CD4-positive, alpha-beta T cell treated with Interleukin-6 for 4 hours (primary cell): ENCODE results near the gene SDK2.

Experiments used
- DNase-seq: peaks from one replicate; pipeline ENCODE4 v3.0.0-alpha.2; 2020; ENCODE audit warnings: mixed read lengths

Gene SDK2

DNA sequence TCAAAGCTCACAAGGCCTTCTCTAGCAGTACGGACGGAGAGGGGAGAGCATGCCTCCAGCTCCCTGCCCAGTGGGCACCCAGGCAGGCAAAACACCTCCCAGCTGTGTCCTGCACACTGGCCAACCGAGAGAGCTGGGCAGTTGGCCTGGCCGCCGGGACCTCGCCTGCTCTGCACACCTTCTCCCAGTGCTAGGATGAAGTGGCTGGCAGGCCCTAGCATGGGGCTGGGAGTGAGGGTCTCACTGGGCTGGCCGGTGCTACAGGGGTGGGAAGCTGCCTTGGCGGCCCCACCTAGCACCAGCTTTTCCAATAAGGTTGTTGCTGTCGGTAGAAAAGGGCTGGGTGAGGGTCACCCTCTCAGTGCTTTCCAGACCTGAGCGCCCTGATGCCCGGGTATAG is 60.2 kb downstream of the SDK2 start:
- DNase-seq, result no peak

DNA sequence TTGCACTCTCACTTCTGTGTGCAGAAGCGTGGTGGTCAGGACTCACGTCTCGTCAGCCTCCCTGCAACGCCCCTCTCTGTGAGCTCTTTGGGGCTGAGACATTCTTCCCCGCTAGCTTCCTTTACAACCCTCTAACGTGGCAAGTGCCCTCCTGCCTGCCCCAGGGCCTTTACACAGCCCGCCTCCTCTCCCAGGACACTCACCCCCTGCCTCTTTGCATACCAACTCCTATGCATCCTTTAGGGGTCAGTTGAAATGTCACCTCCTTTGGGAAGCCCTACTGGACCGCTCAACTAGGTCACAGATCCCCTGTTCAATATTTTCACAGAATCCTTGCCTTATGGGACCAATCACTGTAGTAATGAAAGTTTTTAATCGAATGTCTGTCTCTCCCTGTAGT is 61.4 kb downstream of the SDK2 start:
- DNase-seq, result no peak

- no peak for DNase-seq
Observed at GRCh38 chr17:73582359-73582758, 61.9 kb downstream of the SDK2 start.

DNA sequence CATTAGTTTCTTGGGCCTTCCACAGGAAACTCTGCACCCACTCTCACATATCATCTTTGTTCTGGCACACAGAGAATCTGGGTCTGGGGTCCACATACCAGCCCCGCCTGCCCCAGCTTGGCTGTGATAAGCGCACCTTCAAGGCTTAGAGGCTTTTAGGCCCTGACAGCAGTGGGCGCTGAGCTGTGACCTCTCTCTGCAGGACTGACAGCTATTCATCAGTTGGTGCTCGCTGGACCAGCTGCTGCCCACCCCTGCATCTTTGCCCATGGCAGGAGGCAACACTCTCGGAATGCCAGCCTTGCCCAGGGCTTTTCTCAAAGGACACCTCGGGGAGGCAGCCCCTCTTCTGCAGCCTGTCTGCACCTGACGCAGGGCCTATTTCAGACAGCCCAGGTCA is 62.9 kb downstream of the SDK2 start:
- no peak for DNase-seq

- no peak for DNase-seq
Observed at GRCh38 chr17:73580073-73580710, 64.1 kb downstream of the SDK2 start.

DNA sequence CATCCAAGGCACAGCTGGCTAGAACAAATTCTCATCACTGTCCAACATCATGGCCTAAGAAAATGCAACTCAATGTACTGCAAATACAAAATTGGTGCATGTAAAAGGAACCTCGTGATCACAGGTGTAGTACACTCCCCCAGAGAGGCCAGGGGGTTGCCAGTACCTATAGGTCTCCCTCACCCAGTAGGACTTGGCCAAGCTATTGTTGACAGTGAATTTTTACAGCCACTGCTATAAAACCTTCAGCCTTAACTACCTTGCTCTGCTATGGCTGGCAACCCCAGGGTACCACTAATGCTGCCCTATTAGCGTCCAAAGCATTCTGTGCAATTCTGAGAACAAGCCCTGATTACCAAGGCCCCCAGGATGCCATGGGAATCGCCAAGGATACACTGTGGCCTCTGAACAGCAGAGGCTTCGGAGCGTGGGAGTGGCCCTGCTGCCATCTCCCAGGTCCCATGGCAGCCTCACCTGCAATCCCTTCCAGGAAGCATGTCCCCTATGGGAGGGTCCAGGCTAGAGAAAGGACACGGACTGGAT is 67.6 kb downstream of the SDK2 start:
- DNase-seq, result no peak

DNA sequence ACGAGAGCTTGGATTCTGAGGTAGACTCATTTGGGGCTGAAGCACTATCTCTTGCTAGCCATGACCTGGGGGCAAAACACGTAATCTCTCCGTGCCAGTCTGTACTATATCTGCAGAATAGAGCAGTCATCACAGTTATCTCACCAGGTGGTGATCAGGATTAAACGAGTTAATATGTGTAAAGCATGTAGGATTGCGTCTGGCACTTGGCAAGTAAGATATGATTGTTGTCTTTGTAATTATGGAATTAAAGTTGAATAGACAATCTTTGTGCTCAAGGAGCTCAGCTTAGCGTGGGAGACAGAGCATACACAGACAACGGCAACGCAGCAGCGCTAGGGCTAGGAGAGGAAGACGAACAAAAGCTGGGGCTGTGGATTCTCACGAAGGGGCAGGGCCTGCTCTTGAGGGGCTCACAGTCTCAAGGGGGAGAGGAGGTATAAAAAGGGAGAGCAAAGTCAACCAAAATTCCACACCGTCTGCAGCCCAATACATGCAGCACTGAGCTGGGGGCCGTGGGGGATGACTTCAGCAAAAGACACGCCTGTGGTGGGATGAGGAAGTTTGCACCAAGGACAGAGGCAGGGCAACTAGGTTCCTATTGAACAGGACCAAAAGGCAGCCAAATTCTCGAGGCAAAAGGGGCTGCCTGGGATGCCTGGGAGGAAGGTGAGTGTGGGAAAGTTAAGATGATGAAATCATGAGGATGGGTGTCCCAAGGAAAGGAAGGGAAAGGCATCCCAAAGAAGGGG is 68.6 kb downstream of the SDK2 start:
- no peak for DNase-seq

DNA sequence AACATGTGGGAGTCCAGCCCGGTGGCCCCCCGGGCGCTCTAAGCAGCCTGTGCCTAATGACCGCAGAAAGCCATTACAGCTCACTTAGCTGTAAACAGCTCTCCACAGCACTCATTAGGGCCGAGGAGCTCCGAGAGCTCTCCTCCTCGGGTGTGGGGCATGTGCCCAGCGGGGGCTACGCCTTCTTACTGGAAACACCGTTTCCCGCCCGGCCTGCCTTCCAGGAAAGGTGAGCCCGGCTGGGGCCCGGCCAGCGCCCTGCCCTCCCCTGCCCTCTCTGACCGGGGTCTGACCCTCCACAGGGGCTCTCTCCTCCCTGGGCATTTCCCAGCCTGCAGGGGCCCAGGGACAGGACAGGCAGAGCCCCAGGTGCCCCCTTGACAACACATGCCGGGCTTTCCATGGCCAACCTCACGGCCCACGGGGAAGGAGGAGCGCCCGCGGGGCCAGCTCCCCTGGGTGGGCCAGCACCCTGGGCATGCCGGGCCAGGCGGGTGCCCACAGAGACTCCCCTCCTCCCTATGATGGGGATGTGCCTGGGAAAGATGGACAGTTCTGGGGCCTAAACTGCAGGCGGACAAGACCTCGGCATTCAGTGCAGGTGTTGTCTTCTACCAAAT is 72.6 kb downstream of the SDK2 start:
- DNase-seq, result no peak

- no peak for DNase-seq
Observed at GRCh38 chr17:73569762-73570319, 74.4 kb downstream of the SDK2 start.

- no peak for DNase-seq
Observed at GRCh38 chr17:73568934-73569333, 75.3 kb downstream of the SDK2 start.

GRCh38 chr17:73566905-73567782 is 77.1 kb downstream of the SDK2 start:
- peak; percentile 46 for DNase-seq

- DNase-seq, result no peak
Observed at GRCh38 chr17:73564843-73565242, 79.4 kb downstream of the SDK2 start.

DNA sequence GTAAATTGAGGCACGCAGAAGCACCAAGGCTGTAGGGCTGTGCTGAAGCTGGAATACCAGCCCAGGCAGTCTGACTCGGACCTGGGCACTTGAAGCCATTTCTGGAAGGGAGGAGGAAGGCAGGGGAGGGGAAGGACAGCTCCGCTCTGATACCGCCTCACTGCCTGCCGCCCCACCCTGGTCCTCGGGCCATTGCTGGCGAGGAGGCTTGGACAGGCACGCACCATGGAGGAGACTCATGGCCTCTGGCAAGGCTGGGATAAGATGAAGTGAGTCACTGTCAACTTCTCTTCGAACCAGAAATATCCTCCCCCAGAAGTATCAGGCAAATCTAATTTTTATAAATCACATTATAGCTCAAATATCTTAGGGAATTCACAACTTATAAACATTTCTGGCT is 81.3 kb downstream of the SDK2 start:
- no peak for DNase-seq

DNA sequence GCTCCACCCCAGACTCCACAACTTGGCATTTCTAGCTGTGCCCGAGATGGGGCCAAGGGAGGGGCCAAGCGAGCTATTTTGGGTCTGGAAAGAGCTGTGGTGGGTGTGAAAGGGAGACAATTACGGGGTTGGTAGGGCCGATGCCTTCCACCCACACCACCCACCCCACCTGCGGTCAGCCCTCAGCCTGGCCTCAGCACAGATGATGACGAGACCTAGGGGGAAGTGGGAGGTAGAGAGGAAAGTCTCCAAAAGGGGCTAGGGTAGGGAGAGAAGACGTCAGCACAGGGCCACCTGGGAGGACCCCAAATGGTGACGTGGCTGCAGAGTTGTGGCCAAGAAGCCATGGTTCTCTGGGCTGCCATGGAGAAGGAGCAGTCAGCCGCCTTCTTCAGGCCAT is 83.1 kb downstream of the SDK2 start:
- DNase-seq, result no peak

DNA sequence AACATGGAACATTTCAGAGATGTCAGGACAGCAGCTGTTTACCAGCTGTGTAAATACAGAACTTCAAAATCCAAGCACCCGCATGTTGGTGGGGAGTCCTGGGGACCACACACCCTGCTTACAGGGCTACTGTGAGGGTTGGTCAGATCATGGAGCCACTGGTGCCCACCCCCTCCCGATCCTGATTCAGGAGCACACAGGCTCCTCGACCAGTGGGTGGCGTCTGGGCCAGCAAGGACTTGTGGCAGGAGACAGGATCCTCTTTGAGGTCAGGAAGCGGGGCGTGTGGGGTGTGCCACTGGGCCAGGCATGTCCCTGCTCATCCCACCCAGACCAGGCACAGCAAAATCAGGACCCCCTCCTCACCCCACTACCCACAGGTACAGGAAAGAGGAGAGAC is 83.6 kb downstream of the SDK2 start:
- DNase-seq, result no peak

DNA sequence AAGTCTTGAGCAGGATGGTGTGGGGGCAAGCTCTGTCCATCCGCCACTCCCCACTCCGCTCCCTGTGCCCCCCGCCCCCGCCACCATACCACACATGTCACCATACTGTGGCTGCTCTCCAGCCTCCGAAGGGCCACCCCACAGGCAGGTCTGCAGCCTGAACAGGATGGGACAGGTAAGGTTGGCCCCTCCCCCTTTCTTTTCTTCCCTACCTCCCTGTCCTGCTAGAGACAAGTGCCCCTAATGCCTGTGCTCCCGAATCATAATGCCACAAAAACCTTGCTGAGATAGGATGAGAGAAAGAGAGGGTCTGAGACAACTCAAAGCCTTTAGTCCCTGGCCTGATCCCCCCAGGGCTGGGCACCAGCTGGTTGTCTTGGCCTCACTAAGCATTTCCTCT is 84.7 kb downstream of the SDK2 start:
- no peak for DNase-seq

DNA sequence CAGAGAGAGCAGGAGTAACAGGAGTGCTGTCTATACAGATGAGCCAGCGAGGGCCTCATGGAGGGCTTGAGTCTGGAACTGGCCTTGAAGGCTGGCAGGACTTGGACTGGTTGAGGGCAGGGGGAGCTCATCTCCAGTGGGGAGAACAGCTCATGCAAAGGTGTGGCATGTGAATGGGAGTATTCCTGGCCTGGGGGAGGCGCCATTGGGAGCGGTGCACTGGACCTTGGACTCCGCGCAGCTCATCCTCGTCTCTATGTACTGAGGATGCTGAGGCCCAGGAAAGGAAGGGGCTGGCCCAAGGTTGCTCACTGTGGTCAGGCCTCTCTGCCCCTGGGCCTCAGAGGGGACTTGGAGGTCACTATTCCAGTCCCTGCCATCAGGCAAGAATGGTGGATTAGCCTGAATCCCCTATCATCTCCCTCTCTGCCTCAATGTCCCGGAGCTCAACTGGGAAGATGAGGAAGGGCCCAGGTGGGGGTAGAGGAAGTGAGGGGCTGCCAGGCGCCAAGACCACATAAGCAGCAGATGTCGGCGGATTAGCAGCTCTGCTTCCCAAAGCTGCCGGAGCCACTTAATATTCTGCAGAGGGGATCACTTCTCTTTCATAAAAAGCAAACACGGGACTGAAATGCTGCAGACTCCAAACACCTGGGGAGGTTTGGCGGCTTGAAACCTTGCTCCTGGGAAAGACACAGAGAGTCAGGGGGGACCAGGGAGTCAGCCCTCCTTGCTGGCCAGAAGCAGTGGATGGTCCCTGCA is 88.9 kb downstream of the SDK2 start:
- no peak for DNase-seq

GRCh38 chr17:73554498-73554897 is 89.7 kb downstream of the SDK2 start:
- DNase-seq, result no peak

GRCh38 chr17:73553311-73553710 is 90.9 kb downstream of the SDK2 start:
- no peak for DNase-seq

GRCh38 chr17:73552300-73553048 is 91.8 kb downstream of the SDK2 start:
- no peak for DNase-seq

DNA sequence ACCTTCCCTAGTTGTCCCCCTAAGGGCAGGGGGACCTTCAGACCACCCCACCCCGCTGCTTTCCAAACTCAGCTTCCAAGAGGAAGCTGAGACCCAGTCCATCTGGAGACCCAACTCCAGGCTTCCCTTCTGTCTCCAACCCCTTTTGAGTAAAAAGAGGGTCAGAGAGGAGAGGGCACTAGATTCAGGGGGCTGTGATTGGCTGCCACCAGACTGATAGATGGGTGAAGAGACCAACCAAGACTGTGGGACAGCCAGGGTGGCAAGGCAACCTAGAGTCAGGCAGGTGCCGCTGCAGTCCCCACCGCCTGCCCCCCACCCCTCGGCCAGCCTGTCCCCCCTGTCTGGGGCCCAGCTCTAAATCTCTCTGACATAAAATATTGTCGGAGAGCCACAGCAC is 92.5 kb downstream of the SDK2 start:
- DNase-seq, result peak; percentile 7
